Mesothelial cell of epicardium (in vitro differentiated cells): ENCODE results near the gene SPTLC1. TPM values are rescaled to one million over a fixed set of nuclear protein-coding genes. Genes with fewer than 3 reads are reported as not detected.

Source experiments
- DNase-seq, 2 experiments: peaks; one replicate each; pipeline ENCODE4 v3.0.0; 2021; ENCODE audit warnings: low spot score in 2 of 2; ENCODE audit not compliant: unreplicated experiment in 2 of 2
- H3K27ac Mint-ChIP-seq: 2 replicates; pipeline ENCODE4 v1.8.0; 2021; ENCODE audit warnings: mixed read lengths
- H3K27me3 Mint-ChIP-seq: 2 replicates; pipeline ENCODE4 v1.8.0; 2021; ENCODE audit warnings: low read depth, mixed read lengths
- H3K36me3 Mint-ChIP-seq: 2 replicates; pipeline ENCODE4 v1.8.0; 2021; ENCODE audit warnings: mixed read lengths
- H3K4me1 Mint-ChIP-seq: 2 replicates; pipeline ENCODE4 v1.8.0; 2021; ENCODE audit warnings: mixed read lengths
- H3K4me3 Mint-ChIP-seq: 2 replicates; pipeline ENCODE4 v1.8.0; 2021; ENCODE audit warnings: mild to moderate bottlenecking, moderate library complexity, mixed read lengths
- H3K9me3 Mint-ChIP-seq: 2 replicates; pipeline ENCODE4 v1.8.0; 2021; ENCODE audit warnings: mixed read lengths
- CTCF ChIP-seq: fragments of 200-600 bp; sonication (generic); IDR thresholded peaks from one replicate; pipeline ENCODE4 v1.5.0; 2021; ENCODE audit warnings: antibody characterized with exemption; ENCODE audit not compliant: unreplicated experiment
- total RNA-seq: library from RNA; stranded (reverse); gene quantifications from 3 replicates; pipeline ENCODE4 v1.2.1, GENCODE V29; 2021

Gene SPTLC1
- total RNA-seq, 1 donor from 2014 or later, result 77.7 TPM

GRCh38 chr9:92036411-92036746 is 78.8 kb downstream of the SPTLC1 start:
- no peak for DNase-seq
- no peaks in the 10 kb centered on the region for H3K4me1 Mint-ChIP-seq
- no peak overlapping the region for H3K27ac Mint-ChIP-seq
- H3K9me3 Mint-ChIP-seq, result peaks cover 3% of the 10 kb centered on the region
- no peak for TF ChIP-seq CTCF
- no peaks in the 10 kb centered on the region for H3K27me3 Mint-ChIP-seq
- no peak overlapping the region for H3K4me3 Mint-ChIP-seq
- H3K36me3 Mint-ChIP-seq, result peaks cover 45% of the 10 kb centered on the region

GRCh38 chr9:92035687-92036410 is 79.4 kb downstream of the SPTLC1 start:
- Mint-ChIP-seq H3K4me1 (no peaks in the 10 kb centered on the region), H3K27me3 (no peaks in the 10 kb centered on the region), H3K36me3 (peaks cover 42% of the 10 kb centered on the region), H3K4me3 (no peak overlapping the region), H3K27ac (no peak overlapping the region), H3K9me3 (peaks cover 1% of the 10 kb centered on the region)
- DNase-seq, result no peak
- no peak for TF ChIP-seq CTCF

GRCh38 chr9:92035146-92035545 is 80.1 kb downstream of the SPTLC1 start:
- no peaks in the 10 kb centered on the region for H3K27me3 Mint-ChIP-seq
- TF ChIP-seq CTCF, result no peak
- H3K36me3 Mint-ChIP-seq, result peaks cover 40% of the 10 kb centered on the region
- no peaks in the 10 kb centered on the region for H3K4me1 Mint-ChIP-seq
- no peaks in the 10 kb centered on the region for H3K9me3 Mint-ChIP-seq
- H3K4me3 Mint-ChIP-seq, result no peak overlapping the region
- H3K27ac Mint-ChIP-seq, result no peak overlapping the region
- no peak for DNase-seq

GRCh38 chr9:92033991-92034390 is 81.2 kb downstream of the SPTLC1 start:
- Mint-ChIP-seq H3K27ac (no peak overlapping the region), H3K4me1 (no peaks in the 10 kb centered on the region), H3K36me3 (peaks cover 37% of the 10 kb centered on the region), H3K4me3 (no peak overlapping the region), H3K9me3 (no peaks in the 10 kb centered on the region), H3K27me3 (no peaks in the 10 kb centered on the region)
- TF ChIP-seq CTCF, result no peak
- no peak for DNase-seq

- Mint-ChIP-seq H3K4me3 (no peak overlapping the region), H3K4me1 (no peaks in the 10 kb centered on the region), H3K27me3 (no peaks in the 10 kb centered on the region), H3K27ac (no peak overlapping the region), H3K36me3 (peaks cover 31% of the 10 kb centered on the region), H3K9me3 (no peaks in the 10 kb centered on the region)
- no peak for TF ChIP-seq CTCF
- DNase-seq, result no peak
Observed at GRCh38 chr9:92033307-92033706, 81.9 kb downstream of the SPTLC1 start.

GRCh38 chr9:92032891-92033290 is 82.3 kb downstream of the SPTLC1 start:
- no peak for TF ChIP-seq CTCF
- Mint-ChIP-seq H3K4me1 (no peaks in the 10 kb centered on the region), H3K27me3 (no peaks in the 10 kb centered on the region), H3K9me3 (no peaks in the 10 kb centered on the region), H3K4me3 (no peak overlapping the region), H3K27ac (peak overlapping the region; percentile 49), H3K36me3 (peaks cover 27% of the 10 kb centered on the region)
- DNase-seq, result no peak
